Hematopoietic multipotent progenitor cell treated with erythropoietin and hydrocortisone succinate and interleukin-3 and kit ligand, for 17 days (in vitro differentiated cells): Measurements from ENCODE around the gene RPUSD4.

Experiments
- DNase-seq: peaks from one replicate; pipeline ENCODE4 v3.0.0-alpha.2; 2015; ENCODE audit warnings: low spot score

The RPUSD4 gene

GRCh38 chr11:126212089-126212660 is 725 bp upstream of the RPUSD4 start:
- peak; percentile 36 for DNase-seq

GRCh38 chr11:126210871-126211235 is 597 bp downstream of the RPUSD4 start:
- DNase-seq = no peak

- DNase-seq = no peak
These were observed 3.6 kb downstream of the RPUSD4 start for GRCh38 chr11:126207896-126208295.

- no peak for DNase-seq
These were observed 6.1 kb downstream of the RPUSD4 start for GRCh38 chr11:126205359-126205758.

GRCh38 chr11:126202646-126203359 is 8.6 kb downstream of the RPUSD4 start:
- DNase-seq = no peak

GRCh38 chr11:126198648-126199047 is 12.8 kb downstream of the RPUSD4 start:
- DNase-seq = no peak

- no peak for DNase-seq
These were observed 14.0 kb downstream of the RPUSD4 start for GRCh38 chr11:126197277-126197939.

GRCh38 chr11:126195119-126195518 is 16.3 kb downstream of the RPUSD4 start:
- no peak for DNase-seq

- peak; percentile 46 for DNase-seq
These were observed 17.3 kb downstream of the RPUSD4 start for GRCh38 chr11:126194121-126194543.

GRCh38 chr11:126193038-126193478 is 18.4 kb downstream of the RPUSD4 start:
- no peak for DNase-seq

- DNase-seq = no peak
These were observed 19.1 kb downstream of the RPUSD4 start for GRCh38 chr11:126192361-126192760.

GRCh38 chr11:126191379-126192073 is 19.9 kb downstream of the RPUSD4 start:
- no peak for DNase-seq

GRCh38 chr11:126190792-126191191 is 20.7 kb downstream of the RPUSD4 start:
- DNase-seq = no peak

GRCh38 chr11:126189109-126189929 is 22.1 kb downstream of the RPUSD4 start:
- no peak for DNase-seq

- DNase-seq = no peak
These were observed 22.9 kb downstream of the RPUSD4 start for GRCh38 chr11:126188332-126189108.

GRCh38 chr11:126186708-126187529 is 24.5 kb downstream of the RPUSD4 start:
- DNase-seq = no peak

- no peak for DNase-seq
These were observed 25.3 kb downstream of the RPUSD4 start for GRCh38 chr11:126186025-126186698.

GRCh38 chr11:126185259-126186024 is 26.0 kb downstream of the RPUSD4 start:
- no peak for DNase-seq
